Neural progenitor cell (in vitro differentiated cells): ENCODE data around the gene GNAZ. TPM values are rescaled to one million over a fixed set of nuclear protein-coding genes. Genes with fewer than 3 reads are reported as not detected.

ENCODE experiments used
- DNase-seq: peaks from one replicate; pipeline ENCODE4 v3.0.0-alpha.2; 2016; ENCODE audit warnings: low spot score
- H2AFZ ChIP-seq: fragments of 200-600 bp; sonication (generic); replicated peaks from 2 replicates; pipeline ENCODE4 v1.6.1; 2016; ENCODE audit warnings: antibody characterized with exemption
- H3F3A ChIP-seq: fragments of 200-600 bp; sonication (generic); 2 replicates; pipeline ENCODE4 v1.6.1; 2016; ENCODE audit warnings: antibody characterized with exemption, low read depth
- H3K27ac ChIP-seq: fragments of 200-600 bp; sonication (generic); 2 replicates; pipeline ENCODE4 v1.5.1; 2016; ENCODE audit warnings: mild to moderate bottlenecking
- H3K27me3 ChIP-seq: fragments of 200-600 bp; sonication (generic); 2 replicates; pipeline ENCODE4 v1.6.1; 2016; ENCODE audit warnings: mild to moderate bottlenecking, moderate library complexity
- H3K36me3 ChIP-seq: fragments of 200-600 bp; sonication (generic); 2 replicates; pipeline ENCODE4 v1.5.1; 2016
- H3K4me1 ChIP-seq: fragments of 200-600 bp; sonication (generic); 2 replicates; pipeline ENCODE4 v1.6.1; 2016; ENCODE audit warnings: mixed run types
- H3K4me2 ChIP-seq: fragments of 200-600 bp; sonication (generic); 2 replicates; pipeline ENCODE4 v1.6.1; 2016
- H3K4me3 ChIP-seq: fragments of 200-600 bp; sonication (generic); 2 replicates; pipeline ENCODE4 v1.5.1; 2016
- H3K79me2 ChIP-seq: fragments of 200-600 bp; sonication (generic); 2 replicates; pipeline ENCODE4 v1.6.1; 2016; ENCODE audit warnings: low read depth
- H3K9ac ChIP-seq: fragments of 200-600 bp; sonication (generic); 2 replicates; pipeline ENCODE4 v1.6.1; 2016
- H3K9me3 ChIP-seq: fragments of 200-600 bp; sonication (generic); 2 replicates; pipeline ENCODE4 v1.5.1; 2016; ENCODE audit warnings: low read depth
- H4K20me1 ChIP-seq: fragments of 200-600 bp; sonication (generic); 2 replicates; pipeline ENCODE4 v1.6.1; 2016; ENCODE audit warnings: low read depth
- H3K27ac Mint-ChIP-seq: 3 replicates; pipeline ENCODE4 v1.8.0; 2021; ENCODE audit warnings: mixed read lengths
- H3K27me3 Mint-ChIP-seq: 2 replicates; pipeline ENCODE4 v1.8.0; 2022; ENCODE audit warnings: low read depth, mild to moderate bottlenecking, inconsistent platforms, moderate library complexity, mixed read lengths; ENCODE audit not compliant: insufficient read depth
- H3K36me3 Mint-ChIP-seq: 3 replicates; pipeline ENCODE4 v1.8.0; 2021; ENCODE audit warnings: mixed read lengths
- H3K4me1 Mint-ChIP-seq: 3 replicates; pipeline ENCODE4 v1.8.0; 2021; ENCODE audit warnings: mixed read lengths
- H3K4me3 Mint-ChIP-seq: 3 replicates; pipeline ENCODE4 v1.8.0; 2021; ENCODE audit warnings: mild to moderate bottlenecking, moderate library complexity, mixed read lengths
- H3K9me3 Mint-ChIP-seq: 3 replicates; pipeline ENCODE4 v1.8.0; 2020; ENCODE audit warnings: mixed read lengths
- CTCF ChIP-seq: fragments of 200-600 bp; sonication (generic); IDR thresholded peaks from 2 replicates; pipeline ENCODE4 v1.5.1; 2017; ENCODE audit warnings: antibody characterized with exemption, mild to moderate bottlenecking
- EZH2 ChIP-seq: fragments of 200-600 bp; sonication (generic); IDR thresholded peaks from 2 replicates; pipeline ENCODE4 v1.6.1; 2017; ENCODE audit warnings: antibody characterized with exemption, mild to moderate bottlenecking, moderate library complexity
- EZH2phosphoT487 ChIP-seq: fragments of 200-600 bp; sonication (generic); IDR thresholded peaks from 2 replicates; pipeline ENCODE4 v1.6.1; 2017; ENCODE audit warnings: antibody characterized with exemption
- total RNA-seq: library from RNA; depleted of rRNA; stranded (reverse); fragments of >200 nt; gene quantifications from 2 replicates; pipeline ENCODE4 v1.2.3, GENCODE V29; 2015; ENCODE audit warnings: low replicate concordance

The GNAZ gene
- total RNA-seq, 1 donor from 2014 or later = 16.5 TPM

DNA sequence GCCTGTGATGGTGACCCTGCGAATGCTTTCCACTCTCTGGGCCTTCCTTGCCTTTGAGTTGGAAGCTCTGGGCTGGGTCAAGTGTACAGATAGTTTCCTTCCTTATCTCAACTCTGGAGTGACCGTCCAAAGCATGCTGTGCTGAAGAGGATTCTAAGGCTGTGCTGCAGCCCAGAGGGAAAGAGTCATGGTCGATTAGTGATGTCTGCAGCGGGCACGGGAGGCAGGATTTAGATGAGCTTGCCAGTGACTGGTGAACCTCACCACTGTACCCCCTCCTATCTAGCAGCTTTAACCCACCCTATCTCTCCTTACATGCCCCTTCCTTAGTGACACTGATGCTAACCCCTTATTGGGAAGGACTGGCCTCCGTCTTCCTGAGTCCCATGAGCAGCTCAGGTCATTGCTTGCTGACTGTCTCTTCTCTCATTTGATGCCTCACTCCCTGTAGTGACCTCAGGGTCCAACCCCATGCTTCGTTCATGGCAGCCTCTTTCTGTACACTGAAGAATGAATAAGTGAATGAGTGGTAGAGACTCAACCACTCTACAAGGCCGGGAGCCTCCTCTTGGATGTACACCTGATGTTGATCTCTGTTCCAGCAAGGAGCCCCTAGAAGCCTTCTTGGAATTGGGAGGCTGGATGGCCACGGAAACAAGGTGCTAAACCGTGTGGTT lies 6.7 kb downstream of the GNAZ start:
- H3K27ac Mint-ChIP-seq = no peak overlapping the region
- H3K9ac ChIP-seq = no peak overlapping the region
- no peaks in the 10 kb centered on the region for H3K36me3 ChIP-seq

GRCh38 chr22:23077627-23078461 lies 7.5 kb downstream of the GNAZ start:
- Mint-ChIP-seq H3K9me3 (peaks cover 8% of the 10 kb centered on the region), H3K27ac (no peak overlapping the region), H3K4me3 (no peak overlapping the region), H3K4me1 (peaks cover 14% of the 10 kb centered on the region), H3K27me3 (peaks cover 4% of the 10 kb centered on the region), H3K36me3 (peaks cover 30% of the 10 kb centered on the region)
- Histone ChIP-seq H3K9ac (no peak overlapping the region), H3K79me2 (peaks cover 5% of the 10 kb centered on the region), H3K4me1 (no peaks in the 10 kb centered on the region), H3K27ac (no peak overlapping the region), H2AFZ (no peak overlapping the region), H4K20me1 (peaks cover 49% of the 10 kb centered on the region), H3F3A (no peaks in the 10 kb centered on the region), H3K4me2 (no peak overlapping the region), H3K9me3 (no peaks in the 10 kb centered on the region), H3K36me3 (no peaks in the 10 kb centered on the region), H3K4me3 (no peak overlapping the region), H3K27me3 (no peaks in the 10 kb centered on the region)
- TF ChIP-seq EZH2phosphoT487 (no peak), CTCF (no peak), EZH2 (no peak)
- no peak for DNase-seq

More for the DNA sequence above, 6.7 kb downstream of the GNAZ start:
- TF ChIP-seq CTCF (no peak), EZH2 (no peak), EZH2phosphoT487 (no peak)
- H3F3A ChIP-seq = no peaks in the 10 kb centered on the region
- H3K9me3 ChIP-seq = no peaks in the 10 kb centered on the region
- H3K9me3 Mint-ChIP-seq = peaks cover 8% of the 10 kb centered on the region
- no peaks in the 10 kb centered on the region for H3K27me3 Mint-ChIP-seq
- no peak overlapping the region for H3K4me2 ChIP-seq
- H4K20me1 ChIP-seq = peaks cover 54% of the 10 kb centered on the region
- H3K4me3 Mint-ChIP-seq = no peak overlapping the region
- peaks cover 13% of the 10 kb centered on the region for H3K79me2 ChIP-seq
- H3K27me3 ChIP-seq = no peaks in the 10 kb centered on the region
- H3K4me3 ChIP-seq = no peak overlapping the region
- H3K36me3 Mint-ChIP-seq = peaks cover 29% of the 10 kb centered on the region
- DNase-seq = no peak
- H3K4me1 ChIP-seq = no peaks in the 10 kb centered on the region
- peaks cover 12% of the 10 kb centered on the region for H3K4me1 Mint-ChIP-seq
- no peak overlapping the region for H3K27ac ChIP-seq
- no peak overlapping the region for H2AFZ ChIP-seq

DNA sequence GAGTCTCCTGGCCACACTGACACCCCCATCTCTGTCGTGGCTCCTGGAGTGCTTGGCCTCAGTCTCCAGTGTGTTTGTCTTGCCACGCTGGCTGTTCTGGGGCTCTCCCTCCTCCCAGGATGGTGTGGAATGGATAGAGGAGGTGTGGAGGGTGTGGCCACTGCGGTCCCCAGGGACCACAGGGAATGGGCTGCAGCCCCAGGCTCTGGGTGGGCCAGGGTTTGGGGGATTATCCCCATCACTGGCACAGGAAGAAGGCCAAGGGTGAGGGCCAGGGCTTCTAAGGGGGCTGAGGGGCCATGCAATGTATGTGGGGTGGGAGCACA lies 8.1 kb downstream of the GNAZ start:
- H3K36me3 ChIP-seq = no peaks in the 10 kb centered on the region
- H4K20me1 ChIP-seq = peaks cover 50% of the 10 kb centered on the region
- no peak overlapping the region for H3K4me2 ChIP-seq
- no peaks in the 10 kb centered on the region for H3F3A ChIP-seq
- TF ChIP-seq EZH2phosphoT487 (no peak), CTCF (no peak)
- H3K4me1 ChIP-seq = no peaks in the 10 kb centered on the region
- Mint-ChIP-seq H3K36me3 (peaks cover 31% of the 10 kb centered on the region), H3K4me1 (peaks cover 16% of the 10 kb centered on the region), H3K4me3 (no peak overlapping the region), H3K27ac (no peak overlapping the region), H3K9me3 (peaks cover 8% of the 10 kb centered on the region), H3K27me3 (peaks cover 5% of the 10 kb centered on the region)
- H3K79me2 ChIP-seq = peaks cover 5% of the 10 kb centered on the region
- DNase-seq = no peak
- H3K9ac ChIP-seq = no peak overlapping the region
- H3K27ac ChIP-seq = no peak overlapping the region
- H2AFZ ChIP-seq = no peak overlapping the region
- H3K27me3 ChIP-seq = no peaks in the 10 kb centered on the region
- H3K4me3 ChIP-seq = no peak overlapping the region
- H3K9me3 ChIP-seq = no peaks in the 10 kb centered on the region
